ENCODE measurements around the gene JPH2.

- TF ChIP-seq CTCF (conservative IDR thresholded peaks at IDR 0.05 in 1 of 2, IDR thresholded peaks at IDR 0.05 in 1 of 2; ENCODE audit: extremely low read depth in 1 of 2, insufficient read depth in 1 of 2, low read depth in 1 of 2, low read length in 2 of 2) (no peak), EZH2 (IDR thresholded peaks at IDR 0.05; ENCODE audit: borderline replicate concordance, low read length) (no peak)
Measured at GRCh38 chr20:44143936-44144335, 43.1 kb downstream of the JPH2 start.
